Measurements from ENCODE around the gene FBXW2.
"Not testable (repeated sequence)": the region's sequence is repeated elsewhere in the genome, so short reads cannot be mapped to it uniquely, and the experiment has no call there.

The FBXW2 gene

DNA sequence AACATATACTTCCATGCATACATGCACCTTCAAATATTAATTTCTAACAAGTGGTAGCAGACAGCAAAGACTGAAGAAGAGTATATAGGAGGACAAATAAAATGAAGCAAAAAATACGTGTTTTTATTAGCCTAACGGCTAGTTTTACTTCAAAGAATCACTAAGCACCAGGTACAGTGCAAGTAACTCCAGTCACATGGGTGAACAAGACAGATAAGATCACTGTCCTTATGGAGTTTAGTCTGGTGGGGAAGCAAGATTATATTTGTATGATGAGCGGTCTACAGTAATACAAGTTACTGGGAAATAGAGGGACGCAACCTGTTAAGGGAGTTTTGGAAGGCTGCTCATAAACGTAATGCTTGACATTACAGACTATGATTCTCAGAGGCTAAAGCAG lies 16.0 kb downstream of the FBXW2 start:
- DNase-seq = no peak

DNA sequence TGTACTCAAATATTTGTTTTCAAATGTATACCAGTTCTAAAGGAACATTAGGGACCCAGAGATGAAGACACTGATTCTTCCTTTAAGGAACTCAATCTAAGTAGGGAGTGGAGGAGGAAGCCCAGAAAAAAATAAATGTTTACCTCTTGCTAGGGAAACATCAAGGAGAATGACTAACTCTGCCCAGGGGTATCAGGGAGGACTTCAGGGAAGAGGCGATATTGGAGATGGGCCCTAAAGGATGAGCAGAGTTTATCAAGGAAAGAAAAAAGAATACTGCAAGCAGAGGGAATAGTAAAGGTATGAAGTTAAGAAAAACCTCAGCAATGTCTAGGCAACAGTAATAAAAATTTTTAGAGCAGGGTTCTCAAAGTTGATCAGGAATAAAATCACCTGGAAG lies 16.4 kb downstream of the FBXW2 start:
- no peak for DNase-seq

DNA sequence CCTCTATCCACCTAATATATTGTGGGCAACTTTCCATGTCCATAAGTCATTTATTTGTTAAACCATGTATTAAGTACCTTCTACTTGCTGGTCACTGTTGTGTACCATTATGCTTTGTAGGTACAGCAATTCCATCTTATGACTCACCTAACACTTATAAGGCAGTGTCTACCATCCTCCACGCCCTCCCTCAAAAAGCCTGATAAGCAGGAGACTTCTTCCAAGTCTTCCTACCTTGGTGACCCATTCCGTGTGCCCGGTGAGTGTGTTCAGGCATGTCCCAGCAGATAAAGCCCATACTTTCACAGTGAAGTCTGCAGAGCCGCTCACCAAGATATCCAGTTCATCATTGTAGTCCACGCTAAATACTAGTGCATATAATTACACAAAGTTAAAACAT lies 17.4 kb downstream of the FBXW2 start:
- no peak for DNase-seq

DNA sequence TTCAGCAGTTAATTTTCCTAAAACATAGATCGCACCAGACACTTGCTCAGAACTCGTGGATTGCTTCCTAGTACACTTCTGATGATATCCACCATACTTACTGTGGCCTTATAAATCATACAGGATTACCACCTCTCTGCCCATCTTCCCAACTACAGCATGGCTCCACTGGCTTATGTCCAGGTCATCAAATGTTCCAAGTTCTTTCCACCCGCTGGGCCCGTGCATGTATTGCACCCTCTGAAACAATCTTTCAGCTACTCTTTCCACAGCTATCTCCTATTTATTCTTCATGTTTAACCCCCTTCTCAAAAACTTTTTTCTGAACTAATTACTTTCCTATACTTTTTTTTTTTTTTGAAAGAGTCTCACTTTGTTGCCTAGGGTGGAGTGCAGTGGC lies 18.5 kb downstream of the FBXW2 start:
- no peak for DNase-seq

DNA sequence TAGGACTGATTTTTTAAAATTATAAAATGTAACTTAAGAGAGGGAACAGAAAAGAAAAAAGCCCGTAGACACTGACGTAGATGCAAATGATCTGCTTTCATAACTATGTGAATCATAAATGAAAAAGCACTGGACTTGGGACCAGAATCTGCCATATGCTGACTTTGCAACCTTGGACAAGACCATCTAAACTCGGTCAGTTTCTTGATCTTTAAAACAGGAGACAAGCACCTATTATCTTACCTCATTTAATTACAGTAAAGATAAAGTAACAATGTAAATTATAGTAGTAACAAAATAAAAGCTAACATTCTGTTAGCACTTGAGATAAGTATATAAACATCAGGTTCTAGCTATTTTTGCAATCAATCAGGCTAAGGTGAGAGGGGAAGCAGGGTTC lies 20.0 kb downstream of the FBXW2 start:
- DNase-seq = no peak

DNA sequence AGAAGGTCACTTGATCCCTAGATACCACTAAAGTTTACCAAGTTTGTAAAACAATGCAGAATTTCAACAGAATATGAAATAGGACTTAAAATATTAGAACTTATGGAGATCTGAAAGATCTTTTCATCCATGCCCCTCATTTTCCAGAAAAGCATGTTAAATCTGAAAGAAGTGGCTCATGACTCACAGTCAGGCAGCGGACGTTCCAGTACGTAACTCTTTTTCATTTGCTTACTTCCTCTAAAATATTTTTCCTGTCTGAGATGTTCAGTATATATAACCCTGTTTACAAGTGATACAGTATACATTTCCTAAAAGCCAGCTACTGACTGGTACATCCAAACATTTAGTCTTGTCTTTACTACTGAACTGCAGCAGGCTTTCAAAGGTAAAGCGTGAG lies 22.3 kb downstream of the FBXW2 start:
- no peak for DNase-seq

DNA sequence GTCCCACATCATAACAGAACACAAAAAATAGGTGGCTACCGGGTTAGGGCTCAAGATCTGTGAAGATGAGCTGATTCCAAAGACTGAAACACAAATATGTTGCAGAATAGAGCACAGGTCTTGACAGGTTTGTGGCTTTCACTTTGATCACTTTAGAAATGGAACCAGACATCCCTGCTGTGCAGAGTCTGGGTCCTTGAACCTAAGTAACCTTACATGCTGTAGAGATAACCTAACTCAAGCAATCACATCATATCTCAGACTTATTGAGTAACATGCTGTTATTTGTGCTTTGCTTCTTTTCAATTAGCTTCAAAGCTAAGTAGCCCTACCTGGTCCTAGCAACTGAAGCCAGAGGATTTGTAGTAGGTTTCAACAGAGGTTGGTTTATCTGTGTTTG lies 24.3 kb downstream of the FBXW2 start:
- no peak for DNase-seq

DNA sequence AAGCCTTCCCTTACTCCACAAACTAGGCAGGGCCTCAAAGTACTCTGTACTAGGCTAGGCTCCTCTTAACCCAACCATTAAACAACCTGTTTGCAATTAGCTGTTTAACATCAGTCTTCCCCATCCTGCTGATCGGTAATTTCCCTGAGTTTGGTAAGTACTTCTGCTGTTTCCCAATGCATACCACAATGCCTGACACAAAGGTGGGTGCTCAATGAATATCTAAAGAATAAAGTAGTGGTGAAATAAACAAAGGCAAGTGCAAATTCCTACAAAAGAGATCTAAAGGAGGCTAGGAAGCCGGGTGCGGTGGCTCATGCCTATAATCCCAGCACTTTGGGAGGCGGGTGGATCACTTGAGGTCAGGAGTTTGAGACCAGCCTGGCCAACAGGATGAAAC lies 25.0 kb downstream of the FBXW2 start:
- no peak for DNase-seq

DNA sequence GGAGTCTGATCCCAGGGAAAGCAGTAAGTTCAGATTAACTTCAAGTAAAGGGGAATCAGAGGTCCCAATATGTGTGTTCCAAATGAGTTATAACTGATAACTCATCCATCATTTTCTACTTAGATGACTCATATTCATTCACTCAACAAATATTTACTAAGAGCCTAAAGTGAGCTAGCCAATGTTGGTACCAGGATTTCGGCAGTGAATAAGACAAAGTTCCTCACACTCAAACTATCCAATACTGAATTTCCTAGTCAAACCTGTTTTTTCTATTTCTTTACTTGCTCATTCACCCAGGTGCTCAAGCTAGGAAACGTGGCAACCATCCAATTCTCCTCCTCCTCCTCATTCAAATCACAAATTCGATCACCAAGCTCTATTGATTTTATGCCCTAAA lies 25.8 kb downstream of the FBXW2 start:
- no peak for DNase-seq

DNA sequence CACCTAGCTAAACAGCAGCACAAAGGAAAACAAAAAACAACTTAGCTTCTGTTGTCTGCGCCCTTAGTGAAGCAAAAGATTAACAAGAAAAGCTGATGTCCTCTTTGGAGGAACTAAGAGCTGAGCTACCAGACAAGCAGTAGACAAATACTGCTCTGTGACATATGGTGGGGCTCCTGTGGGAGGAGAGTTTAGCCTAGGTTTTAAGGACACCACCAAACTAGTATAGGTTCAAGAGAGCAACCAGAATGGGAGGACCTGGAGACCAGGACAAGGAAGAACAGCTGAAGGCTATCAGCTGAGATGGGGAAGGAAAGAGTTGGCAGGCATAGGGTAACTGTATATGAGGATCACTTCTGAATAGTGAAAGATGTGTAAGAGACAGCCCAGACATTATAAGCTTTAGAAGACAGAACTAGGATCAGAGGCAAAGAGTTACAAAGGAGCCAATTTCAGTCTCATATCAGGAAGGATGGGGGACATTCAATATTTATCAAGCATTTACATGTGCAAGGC lies 27.2 kb downstream of the FBXW2 start:
- DNase-seq = no peak

DNA sequence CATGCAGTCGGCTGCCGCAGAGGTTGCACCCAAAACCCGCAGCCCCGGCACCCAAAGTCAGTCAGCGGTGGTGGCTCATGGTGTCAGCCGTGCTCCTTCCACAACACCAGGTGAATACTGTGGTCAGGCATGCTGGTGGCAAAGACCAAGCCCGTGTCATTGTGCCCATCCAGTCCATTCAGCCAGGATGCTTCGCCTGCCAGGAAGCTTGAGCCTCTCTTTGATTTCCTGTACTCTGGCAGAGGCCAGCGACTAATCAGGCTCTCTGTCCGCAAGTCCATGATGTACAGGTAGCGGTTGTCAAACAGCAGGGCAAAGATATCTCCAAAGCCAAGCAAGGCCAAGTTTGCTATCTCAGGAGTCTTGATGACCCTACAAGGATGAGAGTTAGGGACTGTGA lies 28.7 kb downstream of the FBXW2 start:
- no peak for DNase-seq

DNA sequence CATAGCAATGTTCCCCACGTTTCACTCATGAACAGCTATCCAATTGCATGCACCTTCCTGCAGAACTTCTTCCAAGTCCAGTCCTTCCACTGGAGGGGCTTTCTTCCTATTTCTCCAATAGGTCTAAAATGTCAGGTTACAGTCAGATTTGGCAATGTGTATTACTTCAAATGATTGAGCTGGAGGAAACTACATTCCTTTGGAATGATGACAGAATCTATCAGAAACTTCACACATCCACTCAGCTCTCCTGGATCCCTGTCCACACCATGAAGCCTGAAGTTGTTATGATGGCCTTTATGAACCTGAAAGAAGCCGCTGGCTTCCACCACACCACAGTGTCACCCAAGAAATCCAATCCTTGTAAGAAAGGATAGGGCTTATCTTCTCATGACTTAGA lies 32.2 kb downstream of the FBXW2 start:
- no peak for DNase-seq

DNA sequence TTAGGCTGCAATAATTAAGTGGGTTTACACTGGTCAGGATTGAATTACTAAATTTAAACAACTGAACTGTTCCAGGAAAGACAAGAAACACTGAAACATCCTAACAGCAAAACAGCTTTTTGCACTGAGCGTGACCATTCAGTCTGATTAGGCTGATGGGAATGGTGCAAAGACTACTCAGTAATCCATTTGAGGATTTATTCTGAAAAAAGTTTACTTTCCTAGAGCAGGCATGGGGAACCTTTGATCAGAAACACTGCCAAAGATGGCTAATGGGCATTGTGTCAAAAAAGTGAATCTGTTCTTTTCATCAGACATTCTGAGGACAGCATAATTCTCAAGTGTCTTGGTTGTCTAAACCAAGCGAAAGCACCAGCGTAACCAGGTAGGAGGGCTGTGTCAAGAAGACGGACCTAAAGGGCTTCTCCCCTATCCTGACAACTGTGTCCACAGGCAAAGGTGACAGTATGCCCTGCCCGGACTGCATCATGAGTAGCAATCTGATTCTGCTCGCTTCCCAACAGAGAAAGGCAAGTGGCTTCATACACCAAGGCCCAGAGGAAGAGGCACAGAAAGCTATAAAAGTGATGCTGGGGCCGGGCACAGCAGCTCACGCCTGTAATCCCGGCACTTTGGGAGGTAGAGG lies 33.3 kb downstream of the FBXW2 start:
- DNase-seq = no peak

DNA sequence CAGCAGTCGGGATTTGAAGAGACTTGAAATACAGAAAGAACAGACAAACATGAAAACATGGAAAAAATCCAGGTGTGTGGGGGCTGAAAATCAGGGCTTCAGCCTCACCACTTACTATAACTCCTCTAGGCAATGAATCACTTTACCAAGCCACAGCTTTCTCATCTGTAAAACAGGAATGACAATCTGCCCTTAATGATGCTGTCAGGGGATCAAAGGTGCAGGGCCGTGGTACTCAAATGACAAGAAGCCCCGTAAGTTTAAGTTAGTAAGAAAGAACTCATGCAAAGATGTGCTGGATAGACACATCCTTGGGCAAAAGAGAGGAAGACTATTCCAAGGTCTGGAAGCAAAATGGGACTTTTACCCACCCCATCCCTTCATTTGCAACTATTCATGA lies 34.7 kb downstream of the FBXW2 start:
- no peak for DNase-seq

DNA sequence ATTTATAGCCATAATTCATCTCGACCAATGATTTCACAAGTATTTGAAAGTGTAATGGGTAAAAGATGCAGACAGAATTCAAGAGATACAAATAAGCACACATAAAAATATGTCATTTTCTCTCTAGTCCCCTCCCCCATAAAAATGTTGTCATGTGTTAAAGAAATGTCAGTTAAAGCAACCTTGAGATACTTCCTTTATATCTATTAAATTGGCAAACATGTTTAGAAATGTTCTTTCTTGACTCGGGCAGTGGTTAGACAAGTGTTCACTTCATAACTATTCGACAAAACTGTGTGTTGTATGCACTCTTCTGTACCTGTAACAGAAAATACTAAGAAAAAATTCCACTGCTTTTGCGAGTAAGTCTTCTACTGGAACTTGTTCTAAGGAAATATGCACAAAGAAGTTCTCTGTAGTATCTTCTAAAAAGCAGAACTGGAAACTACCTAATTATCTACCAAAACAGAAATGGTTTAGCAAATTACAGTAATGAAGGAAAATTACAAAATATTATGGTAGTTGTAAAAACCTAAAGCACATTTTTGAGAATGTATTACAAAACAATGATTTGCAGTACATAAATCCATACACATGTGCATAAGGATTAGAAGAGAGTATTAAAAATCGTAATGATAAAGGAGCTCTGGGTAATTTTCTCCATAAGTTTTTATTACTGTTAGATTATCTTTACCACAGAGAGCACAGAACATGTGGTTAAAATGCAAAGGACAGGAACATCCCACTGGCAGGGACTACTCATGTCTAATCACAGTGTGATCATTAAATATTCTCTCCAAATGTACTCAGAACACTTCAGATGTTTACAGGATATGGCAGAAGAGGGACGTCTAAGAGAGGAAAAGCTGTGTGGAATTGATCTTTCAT lies 35.9 kb downstream of the FBXW2 start:
- no peak for DNase-seq

DNA sequence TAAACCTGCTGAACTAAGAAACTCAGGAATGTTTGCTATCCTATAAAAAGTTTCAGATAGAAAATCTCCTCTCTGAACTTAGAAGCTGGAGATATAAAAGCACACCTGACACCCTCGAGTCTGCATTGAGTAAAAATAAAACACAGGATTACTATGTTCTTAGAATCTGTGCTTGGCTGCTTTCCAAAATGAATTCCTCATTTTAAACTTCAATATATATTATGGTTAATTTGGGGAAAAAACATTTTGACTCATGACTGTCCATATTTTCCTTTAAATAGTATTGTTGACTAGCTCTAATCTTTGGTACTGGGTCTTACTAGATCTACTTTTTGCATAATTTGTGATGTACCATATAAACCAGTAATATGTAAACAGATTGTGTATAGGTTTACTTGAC lies 36.7 kb downstream of the FBXW2 start:
- DNase-seq = no peak

DNA sequence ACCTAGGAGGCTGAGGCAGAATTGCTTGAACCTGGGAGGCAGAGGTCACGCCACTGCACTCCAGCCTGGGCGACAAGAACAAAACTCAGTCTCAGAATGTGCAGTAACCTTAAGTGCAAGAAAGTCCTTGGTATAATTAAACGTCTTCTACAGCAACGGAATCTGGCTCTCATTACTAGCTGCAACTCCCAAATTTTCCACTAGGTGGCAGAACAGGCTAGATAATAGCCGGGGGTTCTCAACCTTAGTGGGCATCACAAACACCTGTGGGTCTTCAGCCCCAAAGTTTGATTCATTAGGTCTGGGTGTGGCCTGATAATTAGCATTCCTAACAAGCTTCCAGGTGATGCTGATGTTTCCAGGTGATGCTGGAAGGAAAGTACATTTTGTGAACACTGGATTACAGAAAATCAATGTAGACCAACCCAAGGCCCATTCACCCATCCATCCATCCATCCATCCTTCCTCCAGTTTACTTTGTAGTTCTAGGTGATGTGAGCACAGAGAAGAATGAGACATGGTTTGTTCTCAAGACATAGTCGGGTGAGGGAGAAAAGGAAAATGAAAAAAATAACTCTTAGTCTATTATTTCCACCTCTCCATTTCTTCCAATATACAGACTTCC lies 37.3 kb downstream of the FBXW2 start:
- DNase-seq = peak; percentile 9

DNA sequence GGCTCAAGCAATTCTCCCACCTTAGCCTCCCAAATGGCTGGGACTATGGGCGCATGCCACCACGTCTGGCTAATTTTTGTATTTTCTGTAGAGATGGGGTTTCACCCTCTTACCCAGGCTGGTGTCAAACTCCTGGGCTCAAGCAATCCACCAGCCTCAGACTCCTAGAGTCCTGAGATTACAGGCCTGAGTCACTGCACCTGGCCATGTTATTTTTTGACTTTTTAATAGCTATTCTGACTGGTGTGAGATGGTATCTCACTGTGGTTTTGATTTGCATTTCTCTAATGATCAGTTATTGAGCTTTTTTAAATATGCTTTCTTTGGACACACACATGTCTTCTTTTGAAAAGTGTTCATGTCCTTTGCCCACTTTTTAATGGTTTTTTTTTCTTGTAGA lies 38.2 kb downstream of the FBXW2 start:
- DNase-seq = no peak

DNA sequence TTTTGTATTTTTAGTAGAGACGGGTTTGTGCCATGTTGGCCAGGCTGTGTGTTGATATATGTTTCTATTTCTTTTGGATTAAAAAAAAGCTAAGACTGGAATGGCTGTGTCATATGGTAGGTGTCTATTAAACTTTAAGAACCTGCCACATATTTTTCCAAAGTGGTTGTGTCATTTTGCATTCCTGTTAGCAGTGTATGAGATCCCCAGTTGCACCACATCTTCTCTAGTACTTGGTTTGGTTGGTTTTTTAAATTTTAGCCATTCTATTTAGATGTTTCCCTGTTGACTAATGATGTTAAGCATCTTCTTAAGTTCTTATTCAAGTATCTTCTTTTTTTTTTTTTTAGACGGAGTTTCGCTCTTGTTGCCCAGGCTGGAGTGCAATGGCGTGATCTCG lies 42.8 kb downstream of the FBXW2 start:
- no peak for DNase-seq

DNA sequence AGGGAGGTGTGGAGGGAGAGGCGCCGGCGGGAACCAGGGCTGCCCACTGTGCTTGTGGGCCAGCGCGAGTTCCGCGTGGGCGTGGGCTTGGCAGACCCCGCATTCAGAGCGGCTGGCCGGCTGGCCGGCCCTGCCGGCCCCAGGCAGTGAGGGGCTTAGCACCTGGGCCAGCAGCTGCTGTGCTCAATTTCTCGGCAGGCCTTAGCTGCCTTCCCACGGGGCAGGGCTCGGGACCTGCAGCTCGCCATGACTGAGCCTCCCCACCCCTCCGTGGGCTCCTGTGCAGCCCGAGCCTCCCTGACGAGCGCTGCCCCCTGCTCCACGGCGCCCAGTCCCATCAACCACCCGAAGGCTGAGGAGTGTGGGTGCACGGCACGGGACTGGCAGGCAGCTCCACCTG lies 46.9 kb downstream of the FBXW2 start:
- not testable (repeated sequence) for DNase-seq

DNA sequence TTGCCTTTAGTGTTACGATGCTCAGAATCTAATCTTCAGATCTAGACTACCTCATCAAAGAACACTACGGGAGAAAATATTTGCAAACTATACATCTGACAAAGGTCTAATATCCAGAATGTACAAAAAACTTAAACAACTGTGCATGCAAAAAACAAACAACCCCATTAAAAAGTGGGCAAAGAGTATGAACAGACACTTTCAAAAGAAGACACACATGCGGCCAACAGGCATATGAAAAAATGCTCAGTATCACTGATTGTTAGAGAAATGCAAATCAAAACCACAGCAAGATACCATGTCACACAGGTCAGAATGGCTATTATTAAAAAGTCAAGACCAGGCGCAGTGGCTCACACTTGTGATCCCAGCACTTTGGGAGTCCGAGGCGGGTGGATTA lies 47.9 kb downstream of the FBXW2 start:
- DNase-seq = no peak

DNA sequence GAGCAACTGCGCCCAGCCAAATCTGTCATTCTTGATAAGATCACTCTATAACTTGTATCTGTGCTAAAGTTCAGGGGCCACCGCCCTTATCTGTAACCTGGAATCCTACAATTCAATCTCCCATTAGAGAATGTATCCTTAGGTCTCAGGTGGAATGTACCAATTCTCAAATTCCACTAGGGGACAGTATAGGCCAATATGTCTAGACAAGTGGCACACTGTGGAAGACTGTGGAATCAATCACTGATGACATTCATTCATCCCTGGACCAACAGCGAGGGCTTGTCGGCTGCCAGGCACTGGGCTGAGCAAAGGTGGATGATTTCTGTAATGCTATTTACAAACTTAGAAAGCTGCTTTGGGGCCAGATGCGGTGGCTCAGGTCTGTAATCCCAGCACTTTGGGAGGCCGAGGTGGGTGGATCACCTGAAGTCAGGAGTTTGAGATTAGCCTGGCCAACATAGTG lies 50.2 kb downstream of the FBXW2 start:
- peak; percentile 33 for DNase-seq

DNA sequence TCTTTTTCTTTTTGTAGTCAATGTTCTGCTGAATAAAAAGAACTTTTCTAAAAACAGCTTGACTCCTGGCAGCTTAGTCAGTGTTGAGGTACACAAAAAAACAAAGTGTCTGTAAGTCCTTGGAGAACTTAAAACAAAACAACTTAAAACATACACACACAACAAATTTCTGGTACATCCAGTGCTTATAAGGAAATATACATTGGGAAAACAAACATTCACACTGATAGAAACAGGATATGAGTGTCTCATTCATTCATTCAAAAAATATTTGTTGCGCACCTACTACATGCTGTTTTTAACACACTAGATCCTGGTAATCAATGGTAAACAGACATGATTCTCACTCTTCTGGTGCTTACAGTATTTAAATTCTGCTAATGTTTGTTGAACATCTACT lies 51.5 kb downstream of the FBXW2 start:
- no peak for DNase-seq

DNA sequence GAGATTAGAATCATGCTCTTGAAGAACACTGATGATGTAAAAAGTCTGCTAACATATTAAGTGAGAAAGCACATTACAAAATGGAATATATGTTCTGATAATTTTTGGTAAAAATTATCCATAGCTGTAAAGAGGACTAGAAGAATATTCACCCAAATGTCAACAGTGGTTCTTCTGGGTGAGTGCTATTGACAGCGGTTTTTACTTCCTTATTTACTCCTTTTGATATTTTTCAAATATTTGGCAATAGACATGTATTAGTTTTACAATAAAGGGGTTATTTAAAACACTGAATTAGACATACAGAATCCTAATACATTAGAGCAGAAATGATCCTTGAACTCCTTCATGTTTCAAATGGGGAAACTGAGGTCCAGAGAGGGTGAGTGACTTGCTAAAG lies 52.0 kb downstream of the FBXW2 start:
- no peak for DNase-seq
